LNCAP (cell line): Measurements from ENCODE around the gene LRP2.

Experiments
- CTCF ChIP-seq: fragments of 450-650 bp; IDR thresholded peaks from 2 replicates; pipeline ENCODE4 v1.5.1; 2017; ENCODE audit warnings: mild to moderate bottlenecking

Gene LRP2

GRCh38 chr2:169077674-169078240 is 284.6 kb downstream of the LRP2 start:
- no peak for TF ChIP-seq CTCF
